Vagina (tissue), 2 donors: ENCODE results near the gene RHCG. TPM values are rescaled to one million over a fixed set of nuclear protein-coding genes. Genes with fewer than 3 reads are reported as not detected.

Experiments
- DNase-seq, 2 donors: peaks; one replicate each; pipeline ENCODE4 v3.0.0-alpha.2; 2017; ENCODE audit errors: extremely low spot score in 2 of 2
- H3K27ac ChIP-seq: fragments of 200-600 bp; sonication (generic); one replicate; pipeline ENCODE4 v1.5.1; 2019
- H3K27me3 ChIP-seq: fragments of 200-600 bp; sonication (generic); one replicate; pipeline ENCODE4 v1.5.1; 2019
- H3K36me3 ChIP-seq, 2 donors: fragments of 200-600 bp; sonication (generic); one replicate each; pipeline ENCODE4 v1.5.1; 2017 to 2019
- H3K4me1 ChIP-seq: fragments of 200-600 bp; sonication (generic); one replicate; pipeline ENCODE4 v1.5.1; 2019
- H3K4me3 ChIP-seq, 2 donors: fragments of 200-600 bp; sonication (generic); 1 replicate in 1 of 2; 2 replicates in 1 of 2; pipeline ENCODE4 v1.5.1; 2016 to 2019
- H3K9me3 ChIP-seq: fragments of 200-600 bp; sonication (generic); one replicate; pipeline ENCODE4 v1.5.1; 2019
- POLR2A ChIP-seq, 2 donors: fragments of 450-650 bp; IDR thresholded peaks; one replicate each; pipeline ENCODE4 v1.6.1; 2017; ENCODE audit warnings: antibody characterized with exemption in 2 of 2, mild to moderate bottlenecking in 2 of 2, moderate library complexity in 2 of 2
- POLR2AphosphoS5 ChIP-seq, 2 donors: sonication (generic); formaldehyde crosslinking; IDR thresholded peaks; one replicate each; pipeline ENCODE4 v1.9.0; 2017; ENCODE audit warnings: antibody characterized with exemption in 2 of 2, mild to moderate bottlenecking in 2 of 2, low read depth in 1 of 2; ENCODE audit not compliant: insufficient read depth in 1 of 2
- intact Hi-C: fragments of 100-400 bp; cut with DNase I; formaldehyde crosslinking; loops from one replicate; pipeline ENCODE4 v1.15.1; 2023
- total RNA-seq: library from RNA; depleted of rRNA; stranded (reverse); fragments of >200 nt; gene quantifications from one replicate; pipeline ENCODE4 v1.2.3, GENCODE V29; 2016
- TF ChIP-seq, protein P1 (sequence below), 3 experiments: fragments of 450-650 bp in 2 of 3; fragments of 200-600 bp in 1 of 3; sonication (generic) in 1 of 3; IDR thresholded peaks; one replicate each; pipeline ENCODE4 v1.5.1; 2017 to 2019; ENCODE audit warnings: antibody characterized with exemption in 3 of 3, mild to moderate bottlenecking in 2 of 3, moderate library complexity in 2 of 3

Gene RHCG
- total RNA-seq, 1 donor from 2014 or later = 1,938 TPM

DNA sequence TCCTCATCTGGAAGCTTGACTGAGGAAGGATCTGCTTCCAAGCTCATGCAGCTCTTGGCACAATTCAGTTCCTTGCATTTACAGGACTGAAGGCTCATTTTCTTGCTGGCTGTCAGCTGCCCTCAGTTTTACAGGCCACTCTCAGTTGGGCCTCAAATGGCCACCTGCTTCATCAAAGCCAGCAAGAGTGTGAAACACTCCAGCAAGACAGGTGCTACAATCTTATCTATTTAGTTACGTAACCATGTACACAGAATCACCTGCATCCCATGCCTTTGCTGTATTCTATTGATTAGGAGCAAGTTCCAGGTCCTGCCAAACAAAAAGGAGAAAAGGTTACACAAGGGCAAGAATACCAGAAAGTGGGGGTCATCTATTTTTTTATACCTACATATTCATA, 40.8 kb downstream of the RHCG start:
- H3K4me3 ChIP-seq = no peak overlapping the region
- H3K36me3 ChIP-seq = no peaks in the 10 kb centered on the region
- H3K27ac ChIP-seq = no peak overlapping the region
- H3K9me3 ChIP-seq = no peaks in the 10 kb centered on the region
- H3K27me3 ChIP-seq = no peaks in the 10 kb centered on the region
- no peaks in the 10 kb centered on the region for H3K4me1 ChIP-seq
- DNase-seq = no peak
- TF ChIP-seq, protein P1, sequence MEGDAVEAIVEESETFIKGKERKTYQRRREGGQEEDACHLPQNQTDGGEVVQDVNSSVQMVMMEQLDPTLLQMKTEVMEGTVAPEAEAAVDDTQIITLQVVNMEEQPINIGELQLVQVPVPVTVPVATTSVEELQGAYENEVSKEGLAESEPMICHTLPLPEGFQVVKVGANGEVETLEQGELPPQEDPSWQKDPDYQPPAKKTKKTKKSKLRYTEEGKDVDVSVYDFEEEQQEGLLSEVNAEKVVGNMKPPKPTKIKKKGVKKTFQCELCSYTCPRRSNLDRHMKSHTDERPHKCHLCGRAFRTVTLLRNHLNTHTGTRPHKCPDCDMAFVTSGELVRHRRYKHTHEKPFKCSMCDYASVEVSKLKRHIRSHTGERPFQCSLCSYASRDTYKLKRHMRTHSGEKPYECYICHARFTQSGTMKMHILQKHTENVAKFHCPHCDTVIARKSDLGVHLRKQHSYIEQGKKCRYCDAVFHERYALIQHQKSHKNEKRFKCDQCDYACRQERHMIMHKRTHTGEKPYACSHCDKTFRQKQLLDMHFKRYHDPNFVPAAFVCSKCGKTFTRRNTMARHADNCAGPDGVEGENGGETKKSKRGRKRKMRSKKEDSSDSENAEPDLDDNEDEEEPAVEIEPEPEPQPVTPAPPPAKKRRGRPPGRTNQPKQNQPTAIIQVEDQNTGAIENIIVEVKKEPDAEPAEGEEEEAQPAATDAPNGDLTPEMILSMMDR (IDR thresholded peaks at IDR 0.05) = no peak
- no peak for TF ChIP-seq POLR2AphosphoS5 (IDR thresholded peaks at IDR 0.05; ENCODE audit: insufficient read depth in 1 of 2, low read depth in 1 of 2)
- TF ChIP-seq POLR2A (IDR thresholded peaks at IDR 0.05) = no peak
- intact Hi-C loops = no loop called here

GRCh38 chr15:89452330-89452836, 44.0 kb downstream of the RHCG start:
- intact Hi-C loops = no loop called here
- no peak overlapping the region for H3K27ac ChIP-seq
- H3K9me3 ChIP-seq = no peaks in the 10 kb centered on the region
- H3K4me3 ChIP-seq = no peak overlapping the region
- no peaks in the 10 kb centered on the region for H3K36me3 ChIP-seq
- no peaks in the 10 kb centered on the region for H3K27me3 ChIP-seq
- TF ChIP-seq POLR2A (IDR thresholded peaks at IDR 0.05) (no peak), POLR2AphosphoS5 (IDR thresholded peaks at IDR 0.05; ENCODE audit: insufficient read depth in 1 of 2, low read depth in 1 of 2) (no peak)
- TF ChIP-seq, protein P1 (IDR thresholded peaks at IDR 0.05) = no peak
- no peaks in the 10 kb centered on the region for H3K4me1 ChIP-seq
- DNase-seq = no peak

- H3K4me3 ChIP-seq = no peak overlapping the region
- TF ChIP-seq POLR2AphosphoS5 (IDR thresholded peaks at IDR 0.05; ENCODE audit: insufficient read depth in 1 of 2, low read depth in 1 of 2) = no peak
- TF ChIP-seq POLR2A (IDR thresholded peaks at IDR 0.05) = no peak
- TF ChIP-seq, protein P1 (IDR thresholded peaks at IDR 0.05) = no peak
- no peaks in the 10 kb centered on the region for H3K9me3 ChIP-seq
- intact Hi-C loops = no loop called here
- no peak for DNase-seq
- no peaks in the 10 kb centered on the region for H3K4me1 ChIP-seq
- no peaks in the 10 kb centered on the region for H3K36me3 ChIP-seq
- no peaks in the 10 kb centered on the region for H3K27me3 ChIP-seq
- no peak overlapping the region for H3K27ac ChIP-seq
Measured at GRCh38 chr15:89451846-89452245, 44.5 kb downstream of the RHCG start.

DNA sequence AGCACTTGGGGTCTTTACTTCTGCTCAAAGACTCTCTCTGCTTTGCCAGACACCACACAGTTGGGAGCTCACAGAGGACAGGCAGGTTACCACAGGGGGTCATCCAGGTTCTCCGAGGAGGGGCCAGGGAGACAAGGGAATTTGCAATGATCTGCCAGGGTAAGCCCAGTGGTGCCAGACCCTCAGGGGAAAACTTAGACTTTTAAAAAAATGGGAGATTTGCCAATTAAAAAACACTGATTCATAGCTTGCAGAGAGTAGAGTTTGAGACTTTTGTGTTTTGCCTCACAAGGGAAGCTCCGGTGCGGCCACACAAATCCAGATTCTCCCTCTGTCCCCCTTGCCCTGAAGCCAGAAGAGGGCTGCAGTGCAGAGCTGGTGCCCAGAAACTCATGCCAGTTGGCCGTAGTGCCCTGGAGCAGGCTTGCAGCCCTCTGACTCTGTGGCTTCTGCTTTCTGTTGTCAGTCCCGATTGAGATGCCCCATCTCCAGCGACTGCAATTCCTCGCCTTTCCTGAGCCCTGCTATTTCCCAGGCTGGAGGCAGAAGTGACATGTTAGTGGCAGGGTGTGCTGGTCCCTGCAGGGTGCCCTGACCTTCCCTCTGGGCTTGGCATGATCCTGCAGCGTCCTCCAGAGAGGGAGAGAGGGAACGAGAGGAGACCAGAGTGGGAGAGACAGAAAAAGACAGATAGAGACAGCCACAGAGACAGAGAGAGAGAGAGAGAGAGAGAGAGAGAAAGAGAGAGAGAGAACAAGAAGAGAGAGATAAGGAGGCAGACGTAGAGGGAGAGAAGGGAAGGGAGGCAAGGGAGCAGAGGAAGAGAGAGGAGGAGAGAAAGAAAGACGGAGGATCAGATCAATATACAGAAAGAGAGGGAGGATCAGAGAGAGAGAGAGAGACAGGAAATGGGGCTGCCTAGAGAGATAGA, 46.0 kb downstream of the RHCG start:
- intact Hi-C loops = no loop called here
- no peak overlapping the region for H3K4me3 ChIP-seq
- H3K9me3 ChIP-seq = no peaks in the 10 kb centered on the region
- no peak overlapping the region for H3K27ac ChIP-seq
- no peaks in the 10 kb centered on the region for H3K27me3 ChIP-seq
- H3K36me3 ChIP-seq = no peaks in the 10 kb centered on the region
- no peaks in the 10 kb centered on the region for H3K4me1 ChIP-seq
- DNase-seq = no peak
- TF ChIP-seq POLR2AphosphoS5 (IDR thresholded peaks at IDR 0.05; ENCODE audit: insufficient read depth in 1 of 2, low read depth in 1 of 2) (no peak), POLR2A (IDR thresholded peaks at IDR 0.05) (no peak)
- TF ChIP-seq, protein P1 (IDR thresholded peaks at IDR 0.05) = no peak

DNA sequence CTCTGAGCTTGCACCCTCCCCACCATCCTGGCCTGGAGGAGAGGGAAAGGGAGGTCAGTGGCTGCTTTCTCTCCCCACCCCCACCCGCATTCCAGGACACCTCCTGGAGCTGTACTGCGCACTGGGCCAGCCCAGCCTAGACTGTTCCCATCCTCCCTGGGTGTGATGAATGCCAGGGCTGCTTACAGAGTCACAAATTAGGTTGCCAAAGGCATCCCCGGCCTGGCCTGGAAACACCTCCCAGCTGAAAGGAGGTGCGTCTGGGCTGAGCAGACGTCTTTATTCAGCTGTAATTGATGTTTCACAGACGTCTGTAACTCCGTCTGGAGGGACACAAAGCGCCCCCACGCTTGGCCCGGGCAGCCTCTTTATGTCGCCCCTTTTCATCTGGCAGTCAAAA, 47.6 kb downstream of the RHCG start:
- no peak overlapping the region for H3K4me3 ChIP-seq
- no peaks in the 10 kb centered on the region for H3K9me3 ChIP-seq
- no peaks in the 10 kb centered on the region for H3K36me3 ChIP-seq
- H3K27ac ChIP-seq = no peak overlapping the region
- TF ChIP-seq, protein P1 (IDR thresholded peaks at IDR 0.05) = no peak
- no peak for TF ChIP-seq POLR2AphosphoS5 (IDR thresholded peaks at IDR 0.05; ENCODE audit: insufficient read depth in 1 of 2, low read depth in 1 of 2)
- TF ChIP-seq POLR2A (IDR thresholded peaks at IDR 0.05) = no peak
- no peaks in the 10 kb centered on the region for H3K4me1 ChIP-seq
- intact Hi-C loops = no loop called here
- H3K27me3 ChIP-seq = no peaks in the 10 kb centered on the region
- no peak for DNase-seq
